HEK293 (cell line): Measurements from ENCODE around the gene NCOA6.

Experiments used
- CTCF ChIA-PET: fragments of 350-600 bp; formaldehyde crosslinking; extraction: SDS; loops from one replicate; lab custom pipeline; 2021; ENCODE audit warnings: antibody characterized with exemption; lab: Yijun Ruan, JAX
- POLR2A ChIA-PET: fragments of 300-600 bp; formaldehyde crosslinking; extraction: SDS; loops from one replicate; lab custom pipeline; 2020; ENCODE audit warnings: antibody characterized with exemption, inconsistent platforms; lab: Yijun Ruan, JAX
- H3K27ac ChIP-seq: fragments of 200-500 bp; sonication (Bioruptor generic); 2 replicates; pipeline ENCODE4 v1.5.1; 2014; ENCODE audit warnings: low read depth, low read length, control low read depth, inconsistent platforms; ENCODE audit errors: extremely low read depth
- H3K36me3 ChIP-seq, 2 experiments: fragments of 200-500 bp in 1 of 2; sonication (Bioruptor generic) in 1 of 2; 1 replicate in 1 of 2; 2 replicates in 1 of 2; pipeline ENCODE4 v1.5.1; 2014 to 2017; ENCODE audit warnings: inconsistent platforms in 2 of 2, low read length in 2 of 2; ENCODE audit not compliant: control insufficient read depth in 2 of 2, insufficient read depth in 1 of 2
- H3K4me1 ChIP-seq: fragments of 200-500 bp; sonication (Bioruptor generic); 2 replicates; pipeline ENCODE4 v1.5.1; 2014; ENCODE audit warnings: mild to moderate bottlenecking, low read length, inconsistent platforms; ENCODE audit not compliant: control insufficient read depth, insufficient read depth
- H3K4me3 ChIP-seq: 2 replicates; pipeline ENCODE4 v1.5.1; 2011; ENCODE audit warnings: low read depth, mild to moderate bottlenecking, control low read depth, low read length, moderate library complexity
- H3K9me3 ChIP-seq: fragments of 200-500 bp; sonication (Bioruptor generic); 2 replicates; pipeline ENCODE4 v1.5.1; 2014; ENCODE audit warnings: low read depth, low read length, inconsistent platforms; ENCODE audit not compliant: control insufficient read depth, insufficient read depth
- GLI2 ChIP-seq: fragments of 450-650 bp; formaldehyde crosslinking; IDR thresholded peaks from 2 replicates; pipeline ENCODE4; 2017; ENCODE audit warnings: missing biosample characterization, missing genetic modification characterization, low read depth, borderline replicate concordance
- GLIS1 ChIP-seq: fragments of 450-650 bp; formaldehyde crosslinking; IDR thresholded peaks from 2 replicates; pipeline ENCODE4 v1.5.1; 2016; ENCODE audit warnings: missing biosample characterization, missing genetic modification characterization
- HOXD13 ChIP-seq: sonication (generic); formaldehyde crosslinking; IDR thresholded peaks from 2 replicates; pipeline ENCODE4 v1.8.0; 2022; ENCODE audit warnings: missing genetic modification reagents, borderline replicate concordance
- PRDM1 ChIP-seq: fragments of 450-650 bp; formaldehyde crosslinking; IDR thresholded peaks from 2 replicates; pipeline ENCODE4; 2016; ENCODE audit warnings: missing biosample characterization, missing genetic modification characterization
- SCRT2 ChIP-seq: fragments of 450-650 bp; formaldehyde crosslinking; IDR thresholded peaks from 2 replicates; pipeline ENCODE4 v1.5.1; 2016; ENCODE audit warnings: missing biosample characterization, missing genetic modification characterization
- ZBTB17 ChIP-seq: fragments of 450-650 bp; formaldehyde crosslinking; IDR thresholded peaks from 2 replicates; pipeline ENCODE4 v1.5.1; 2016; ENCODE audit warnings: missing biosample characterization, missing genetic modification characterization
- ZBTB49 ChIP-seq: fragments of 450-650 bp; formaldehyde crosslinking; IDR thresholded peaks from 2 replicates; pipeline ENCODE4 v1.5.1; 2016; ENCODE audit warnings: missing biosample characterization, missing genetic modification characterization, low read depth
- ZBTB6 ChIP-seq: fragments of 450-650 bp; formaldehyde crosslinking; IDR thresholded peaks from 2 replicates; pipeline ENCODE4 v1.5.1; 2017; ENCODE audit warnings: missing biosample characterization, missing genetic modification characterization
- ZNF169 ChIP-seq: fragments of 450-650 bp; formaldehyde crosslinking; IDR thresholded peaks from 2 replicates; pipeline ENCODE4 v1.5.1; 2016; ENCODE audit warnings: missing biosample characterization, missing genetic modification characterization
- ZNF214 ChIP-seq: fragments of 450-650 bp; formaldehyde crosslinking; IDR thresholded peaks from 2 replicates; pipeline ENCODE4 v1.5.1; 2017; ENCODE audit warnings: missing biosample characterization, mild to moderate bottlenecking, missing genetic modification characterization, borderline replicate concordance
- ZNF223 ChIP-seq: fragments of 450-650 bp; formaldehyde crosslinking; IDR thresholded peaks from 2 replicates; pipeline ENCODE4 v1.5.1; 2016; ENCODE audit warnings: missing biosample characterization, missing genetic modification characterization
- ZNF335 ChIP-seq: fragments of 450-650 bp; formaldehyde crosslinking; conservative IDR thresholded peaks from 2 replicates; pipeline ENCODE4 v1.5.1; 2016; ENCODE audit warnings: missing biosample characterization, missing genetic modification characterization
- ZNF354C ChIP-seq: fragments of 450-650 bp; formaldehyde crosslinking; IDR thresholded peaks from 2 replicates; pipeline ENCODE4 v1.5.1; 2016; ENCODE audit warnings: missing biosample characterization, missing genetic modification characterization, low read depth, borderline replicate concordance
- ZNF366 ChIP-seq: fragments of 450-650 bp; formaldehyde crosslinking; conservative IDR thresholded peaks from 2 replicates; pipeline ENCODE4 v1.5.1; 2016; ENCODE audit warnings: missing biosample characterization, missing genetic modification characterization
- ZNF391 ChIP-seq: fragments of 450-650 bp; formaldehyde crosslinking; IDR thresholded peaks from 2 replicates; pipeline ENCODE4 v1.5.1; 2016; ENCODE audit warnings: low read depth, missing biosample characterization, missing genetic modification characterization, borderline replicate concordance
- ZNF394 ChIP-seq: fragments of 450-650 bp; formaldehyde crosslinking; IDR thresholded peaks from 2 replicates; pipeline ENCODE4 v1.5.1; 2016; ENCODE audit warnings: missing biosample characterization, missing genetic modification characterization, mild to moderate bottlenecking, moderate library complexity, borderline replicate concordance
- ZNF398 ChIP-seq: fragments of 450-650 bp; formaldehyde crosslinking; IDR thresholded peaks from 2 replicates; pipeline ENCODE4 v1.5.1; 2017; ENCODE audit warnings: missing biosample characterization, missing genetic modification characterization
- ZNF404 ChIP-seq: fragments of 450-650 bp; formaldehyde crosslinking; IDR thresholded peaks from 2 replicates; pipeline ENCODE4 v1.5.1; 2017; ENCODE audit warnings: missing biosample characterization, missing genetic modification characterization
- ZNF580 ChIP-seq: fragments of 450-650 bp; formaldehyde crosslinking; IDR thresholded peaks from 2 replicates; pipeline ENCODE4 v1.5.1; 2016; ENCODE audit warnings: missing biosample characterization, missing genetic modification characterization
- ZNF660 ChIP-seq: fragments of 450-650 bp; IDR thresholded peaks from 2 replicates; pipeline ENCODE4 v1.5.1; 2018; ENCODE audit warnings: missing biosample characterization, mild to moderate bottlenecking, missing genetic modification characterization

The NCOA6 gene

GRCh38 chr20:34848597-34848996, 23.1 kb upstream of the NCOA6 start (continued):
- TF ChIP-seq ZBTB49 (tag by site-specific recombination) (no peak), ZNF391 (tag by site-specific recombination) (no peak), ZNF354C (no peak), PRDM1 (tag by site-specific recombination) (no peak), ZBTB6 (tag by site-specific recombination) (no peak), ZNF394 (no peak), ZNF169 (no peak)

- Histone ChIP-seq H3K4me1 (no peaks in the 10 kb centered on the region), H3K9me3 (no peaks in the 10 kb centered on the region), H3K36me3 (peaks cover 0 to 19% of the 10 kb centered on the region in 2 experiments; a peak in 1 of 3 replicates), H3K27ac (no peak overlapping the region), H3K4me3 (no peak overlapping the region)
- no peak for TF ChIP-seq ZNF214 (tag by site-specific recombination)
- no peak for TF ChIP-seq ZNF404
- TF ChIP-seq GLIS1 (tag by site-specific recombination): no peak
- no peak for TF ChIP-seq SCRT2 (tag by site-specific recombination)
- TF ChIP-seq ZNF660 (tag by site-specific recombination): no peak
- no peak for TF ChIP-seq GLI2
- no peak for TF ChIP-seq ZNF223 (tag by site-specific recombination)
- no peak for TF ChIP-seq HOXD13
- CTCF ChIA-PET: no interaction called here
- POLR2A ChIA-PET: no interaction called here
Measured at GRCh38 chr20:34843421-34843820, 18.0 kb upstream of the NCOA6 start.

- H3K4me3 ChIP-seq: no peak overlapping the region
- peak; percentile 98 for TF ChIP-seq PRDM1 (tag by site-specific recombination)
- no peak for TF ChIP-seq ZNF580
- TF ChIP-seq ZNF366 (tag by site-specific recombination): peak; percentile 79
- TF ChIP-seq ZNF335 (tag by site-specific recombination): no peak
- TF ChIP-seq ZBTB17 (tag by site-specific recombination): peak; percentile 18; the same call in 1 of the 2 replicates
- peak; percentile 51; the same call in 1 of the 2 replicates for TF ChIP-seq ZNF398
- TF ChIP-seq ZNF169: no peak
- POLR2A ChIA-PET: no interaction called here
- peaks cover 0 to 12% of the 10 kb centered on the region in 2 experiments; a peak in 1 of 3 replicates for H3K36me3 ChIP-seq
- CTCF ChIA-PET: no interaction called here
- no peaks in the 10 kb centered on the region for H3K9me3 ChIP-seq
- H3K4me1 ChIP-seq: no peaks in the 10 kb centered on the region
- H3K27ac ChIP-seq: no peak overlapping the region
Measured at GRCh38 chr20:34842143-34842542, 16.7 kb upstream of the NCOA6 start.
